CD4-positive, alpha-beta T cell treated with Interleukin-15 for 4 hours (primary cell): ENCODE results near the gene BUD13.
"Not testable (repeated sequence)": the region's sequence is repeated elsewhere in the genome, so short reads cannot be mapped to it uniquely, and the experiment has no call there.

ENCODE experiments used
- DNase-seq: peaks from one replicate; pipeline ENCODE4 v3.0.0-alpha.2; 2020; ENCODE audit warnings: low spot score

The BUD13 gene, protein sequence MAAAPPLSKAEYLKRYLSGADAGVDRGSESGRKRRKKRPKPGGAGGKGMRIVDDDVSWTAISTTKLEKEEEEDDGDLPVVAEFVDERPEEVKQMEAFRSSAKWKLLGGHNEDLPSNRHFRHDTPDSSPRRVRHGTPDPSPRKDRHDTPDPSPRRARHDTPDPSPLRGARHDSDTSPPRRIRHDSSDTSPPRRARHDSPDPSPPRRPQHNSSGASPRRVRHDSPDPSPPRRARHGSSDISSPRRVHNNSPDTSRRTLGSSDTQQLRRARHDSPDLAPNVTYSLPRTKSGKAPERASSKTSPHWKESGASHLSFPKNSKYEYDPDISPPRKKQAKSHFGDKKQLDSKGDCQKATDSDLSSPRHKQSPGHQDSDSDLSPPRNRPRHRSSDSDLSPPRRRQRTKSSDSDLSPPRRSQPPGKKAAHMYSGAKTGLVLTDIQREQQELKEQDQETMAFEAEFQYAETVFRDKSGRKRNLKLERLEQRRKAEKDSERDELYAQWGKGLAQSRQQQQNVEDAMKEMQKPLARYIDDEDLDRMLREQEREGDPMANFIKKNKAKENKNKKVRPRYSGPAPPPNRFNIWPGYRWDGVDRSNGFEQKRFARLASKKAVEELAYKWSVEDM

DNA sequence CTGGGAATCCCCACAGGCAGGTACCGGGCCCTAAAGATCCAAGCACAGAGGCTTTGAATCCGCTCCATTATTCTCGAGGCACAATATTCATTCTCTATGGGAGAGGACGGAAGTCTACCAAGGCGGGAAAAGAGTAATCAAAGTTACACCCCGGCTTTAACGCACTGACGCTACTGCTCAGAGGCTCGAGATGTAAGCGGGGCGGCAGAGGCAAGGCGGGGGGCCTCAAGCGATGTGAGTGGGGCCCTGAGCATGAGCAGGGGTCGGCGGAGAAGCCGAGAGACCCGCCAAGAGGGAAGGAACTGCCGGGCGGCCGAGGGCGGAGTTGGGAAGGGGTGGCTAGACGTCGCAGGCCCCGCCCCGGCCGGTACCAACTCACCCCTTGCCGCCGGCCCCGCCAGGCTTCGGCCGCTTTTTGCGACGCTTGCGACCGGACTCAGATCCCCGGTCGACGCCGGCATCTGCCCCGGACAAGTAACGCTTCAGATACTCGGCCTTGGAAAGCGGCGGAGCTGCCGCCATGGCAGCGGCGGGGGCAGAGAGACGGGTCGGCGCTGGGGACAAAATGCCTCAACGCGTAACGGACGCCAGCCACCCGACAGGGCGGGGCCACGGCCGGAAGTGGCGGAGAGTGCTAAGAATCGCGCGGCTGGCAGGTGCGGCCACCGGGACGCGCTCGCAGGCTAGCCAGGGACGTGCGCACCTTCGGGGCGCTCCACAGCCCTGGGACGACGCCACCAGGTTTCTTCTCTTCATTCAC, at the start of gene BUD13:
TSS of gene BUD13 (minus strand) at position 545 of the 760 bp plus-strand sequence. CDS start at position 522, 23 bp downstream.
- peak; percentile 94 for DNase-seq

GRCh38 chr11:116822575-116822974, 49.8 kb upstream of the BUD13 start:
- no peak for DNase-seq

DNA sequence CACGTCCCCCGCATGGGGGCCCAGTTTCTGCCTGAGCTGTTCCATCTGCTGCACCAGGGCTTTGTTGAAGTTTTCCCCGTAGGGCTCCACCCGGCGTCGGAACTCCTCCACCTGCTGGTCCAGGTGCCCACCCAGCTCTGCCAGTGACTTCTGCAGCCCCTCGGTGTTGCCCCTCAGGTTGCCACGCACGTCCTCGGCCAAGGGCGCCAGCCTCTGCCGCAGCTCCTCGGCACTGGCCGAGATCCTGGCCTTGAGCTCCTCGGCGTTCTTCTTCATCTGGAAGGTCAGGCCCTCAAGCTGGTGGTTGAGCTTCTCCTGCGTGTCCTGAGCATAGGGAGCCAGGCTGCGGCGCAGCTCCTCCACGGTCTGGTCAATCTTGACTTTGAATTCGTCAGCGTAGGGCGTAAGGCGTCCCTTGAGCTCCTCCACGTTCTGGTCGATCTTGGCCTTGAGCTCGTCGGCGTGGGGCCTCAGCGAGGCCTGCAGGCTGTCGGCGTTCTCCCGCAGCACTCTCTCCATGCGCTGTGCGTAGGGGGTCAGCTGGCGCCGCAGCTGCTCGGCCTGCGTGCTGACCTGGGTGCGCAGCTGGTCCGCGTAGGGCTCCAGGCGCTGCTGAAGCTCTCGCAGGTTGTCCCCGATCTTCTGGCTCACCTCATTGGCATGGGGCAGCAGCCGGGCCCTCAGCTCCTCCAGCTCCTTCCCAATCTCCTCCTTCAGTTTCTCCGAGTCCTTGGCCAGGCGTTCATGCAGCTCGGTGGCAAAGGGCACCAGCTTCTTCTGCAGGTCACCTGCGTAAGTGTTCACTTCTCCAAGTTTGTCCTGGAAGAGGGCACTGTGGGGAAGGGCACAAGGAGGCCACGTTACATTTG, 48.5 kb upstream of the BUD13 start:
- DNase-seq = no peak

DNA sequence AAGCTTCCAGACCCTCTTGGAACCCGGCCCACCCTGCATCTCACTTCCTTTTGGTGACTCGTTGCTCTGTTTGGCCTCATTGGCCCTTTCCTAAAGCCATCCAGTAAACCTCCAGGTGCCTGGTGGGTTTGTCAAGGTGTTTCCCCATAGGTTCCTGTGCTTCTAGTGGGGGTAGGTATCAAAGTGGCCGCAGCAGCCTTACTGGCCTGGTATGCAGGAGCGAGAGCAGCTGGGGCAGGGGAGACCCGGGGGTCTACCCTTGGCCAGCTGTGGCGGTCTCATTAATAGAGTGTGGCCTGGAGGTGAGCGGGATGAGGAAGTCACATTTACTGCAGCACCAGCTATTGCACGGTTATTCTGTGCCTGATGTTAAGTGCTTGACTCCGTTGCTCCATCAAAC, 46.3 kb upstream of the BUD13 start:
- no peak for DNase-seq

DNA sequence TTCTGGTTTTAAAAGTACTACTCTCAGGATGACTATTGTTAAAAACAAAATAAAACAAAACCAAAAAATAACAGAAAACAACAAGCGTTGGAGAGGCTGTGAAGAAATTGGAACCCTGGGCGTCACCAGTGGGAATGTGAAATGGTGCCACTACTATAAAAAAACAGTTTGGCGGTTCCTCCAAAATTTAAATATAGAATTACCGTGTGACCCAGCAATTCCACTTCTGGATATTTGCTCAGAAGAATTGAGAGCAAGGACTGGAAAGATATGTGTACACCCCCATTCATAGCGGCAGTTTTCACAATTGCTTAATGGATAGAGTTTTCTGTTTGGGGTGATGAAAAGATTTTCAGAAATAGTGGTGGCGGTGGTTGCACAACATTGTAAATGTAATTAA, 41.7 kb upstream of the BUD13 start:
- no peak for DNase-seq

GRCh38 chr11:116813781-116814471, 41.1 kb upstream of the BUD13 start:
- no peak for DNase-seq

DNA sequence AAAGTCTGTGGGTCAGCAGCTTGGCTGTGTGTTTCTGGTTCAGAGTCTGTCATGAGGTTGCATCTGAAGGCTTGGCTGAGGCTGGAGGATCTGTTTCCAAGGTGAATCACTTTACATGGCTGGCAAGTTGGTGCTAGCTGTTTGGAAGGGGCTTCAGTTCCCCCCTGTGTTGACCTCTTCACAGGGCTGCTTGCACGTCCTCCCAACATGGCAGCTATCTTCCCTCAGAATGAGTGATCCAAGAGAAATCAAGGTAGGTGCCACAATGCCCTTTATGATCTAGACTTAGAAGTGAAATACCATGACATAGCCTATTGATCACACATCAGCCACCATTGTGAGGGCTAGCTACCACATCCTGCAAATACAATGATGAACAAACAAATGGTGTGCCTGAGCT, 40.4 kb upstream of the BUD13 start:
- no peak for DNase-seq

DNA sequence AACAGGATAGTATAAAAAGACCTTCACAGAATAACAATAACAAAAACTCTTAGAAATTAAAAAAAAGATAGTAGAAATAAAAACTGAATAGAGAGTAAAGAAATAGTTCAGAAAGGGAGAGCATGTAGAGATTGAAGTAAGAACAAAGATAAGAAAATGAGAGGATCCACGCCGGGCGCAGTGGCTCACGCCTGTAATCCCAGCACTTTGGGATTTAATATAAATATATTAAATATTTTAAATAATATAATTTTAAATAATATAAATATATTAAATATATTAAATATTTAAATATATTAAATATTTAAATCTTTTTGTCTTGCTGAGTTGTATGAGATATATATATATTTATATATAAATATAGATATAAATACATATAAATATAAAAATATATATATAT, 39.3 kb upstream of the BUD13 start:
- DNase-seq = no peak

- DNase-seq = no peak
These were observed 38.4 kb upstream of the BUD13 start for GRCh38 chr11:116811194-116811593.

- no peak for DNase-seq
These were observed 35.7 kb upstream of the BUD13 start for GRCh38 chr11:116808262-116809175.

DNA sequence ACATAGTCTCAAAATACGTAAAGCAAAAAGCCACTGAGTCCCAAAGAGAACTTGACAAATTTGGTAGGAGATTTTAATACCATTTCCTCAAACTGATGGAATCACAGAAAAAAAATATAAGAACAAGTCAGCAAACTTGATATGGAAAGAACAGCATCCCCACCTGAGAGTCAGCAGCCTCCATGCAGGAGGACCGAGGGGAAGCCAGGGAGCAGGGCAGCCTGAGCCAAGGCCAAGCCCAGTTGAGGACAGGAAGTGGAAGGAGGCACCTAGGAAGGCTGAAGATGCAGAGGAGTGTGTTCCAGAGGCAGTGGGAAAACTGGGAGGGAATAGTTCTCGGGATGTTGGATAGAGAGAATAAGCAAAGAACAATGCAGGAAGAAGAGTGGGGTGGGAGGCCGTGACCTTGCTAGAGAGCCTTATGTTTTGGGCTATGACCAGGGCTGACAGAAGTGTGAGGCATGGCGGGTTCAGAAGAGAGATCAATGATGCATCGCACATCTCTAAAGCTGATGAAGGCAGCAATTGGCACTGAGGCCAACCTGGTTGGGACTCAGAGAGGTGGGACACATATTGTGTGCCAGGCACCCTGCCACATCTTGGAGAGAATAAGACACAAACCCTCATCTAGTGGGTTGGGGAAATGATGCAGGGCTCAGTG, 34.9 kb upstream of the BUD13 start:
- DNase-seq = no peak

- DNase-seq = no peak
These were observed 31.2 kb upstream of the BUD13 start for GRCh38 chr11:116804001-116804400.

- DNase-seq = not testable (repeated sequence)
These were observed 28.9 kb upstream of the BUD13 start for GRCh38 chr11:116801662-116802061.

GRCh38 chr11:116800610-116801009, 27.8 kb upstream of the BUD13 start:
- DNase-seq = no peak

- no peak for DNase-seq
These were observed 25.6 kb upstream of the BUD13 start for GRCh38 chr11:116798368-116798767.

GRCh38 chr11:116797816-116798215, 25.0 kb upstream of the BUD13 start:
- no peak for DNase-seq

DNA sequence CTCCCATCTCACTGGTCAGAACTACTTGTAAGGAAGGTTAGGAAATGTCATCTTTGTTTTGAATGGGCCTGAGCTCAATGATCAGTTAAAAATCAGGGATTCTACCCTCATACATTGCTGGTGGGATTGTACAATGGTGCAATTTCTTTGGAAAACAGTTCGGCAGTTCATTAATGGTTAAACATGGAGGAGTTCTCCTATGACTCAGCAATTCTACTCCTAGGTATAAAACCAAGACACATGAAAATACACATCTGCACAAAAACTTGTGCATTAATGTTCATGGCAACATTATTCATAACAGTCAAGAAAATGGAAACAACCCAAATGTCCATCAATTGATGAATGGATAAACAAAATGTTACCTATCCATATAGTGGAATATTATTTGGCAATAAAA, 23.8 kb upstream of the BUD13 start:
- DNase-seq = no peak

DNA sequence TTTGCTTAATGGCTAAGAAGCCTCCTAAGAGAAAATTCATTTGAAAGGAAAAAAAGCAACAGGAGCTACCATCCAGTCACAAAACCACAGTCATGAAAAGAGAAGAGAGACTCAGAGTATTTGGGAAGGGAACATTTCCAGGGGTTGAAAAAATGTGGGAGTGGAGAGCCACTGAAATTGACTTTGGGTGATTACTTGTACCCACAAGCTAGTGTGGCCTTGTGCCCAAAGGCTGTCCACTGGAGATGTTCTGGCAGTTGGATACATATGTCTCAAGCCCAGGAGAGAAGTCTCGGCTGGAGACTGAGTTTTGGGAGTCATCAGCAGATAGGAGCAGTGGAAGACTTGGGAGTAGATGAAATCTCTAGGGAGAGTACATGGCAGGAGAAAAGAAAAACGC, 22.1 kb upstream of the BUD13 start:
- DNase-seq = no peak

DNA sequence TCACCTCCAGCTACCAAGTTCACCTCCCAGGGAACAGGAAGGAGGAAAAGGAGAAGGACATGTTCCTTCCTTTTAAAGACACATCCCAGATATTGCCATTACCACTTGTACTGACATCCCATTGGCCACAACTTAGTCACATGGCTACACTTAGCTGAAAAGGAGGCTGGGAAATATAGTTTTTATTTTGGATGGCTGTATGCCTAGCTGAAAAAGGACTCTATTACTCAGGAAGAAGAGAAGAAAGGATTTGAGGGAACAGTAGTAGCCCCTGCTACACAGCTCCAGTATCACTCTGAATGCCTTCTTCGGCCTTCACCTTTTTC, 20.9 kb upstream of the BUD13 start:
- no peak for DNase-seq
